Fibroblast of villous mesenchyme (primary cell): Measurements from ENCODE around the gene RNASE13. TPM values are rescaled to one million over a fixed set of nuclear protein-coding genes. Genes with fewer than 3 reads are reported as not detected.

Experiments
- DNase-seq: peaks from one replicate; pipeline ENCODE4 v3.0.0-alpha.2; 2010; ENCODE audit warnings: low read depth
- H3K4me3 ChIP-seq: 2 replicates; pipeline ENCODE4 v1.5.1; 2011; ENCODE audit warnings: low read depth, mild to moderate bottlenecking, low read length
- CTCF ChIP-seq: IDR thresholded peaks from 2 replicates; pipeline ENCODE4 v1.5.1; 2012; ENCODE audit warnings: low read depth, mild to moderate bottlenecking, low read length; ENCODE audit not compliant: insufficient read depth
- total RNA-seq: library from RNA; depleted of rRNA; stranded (reverse); fragments of >200 nt; gene quantifications from 2 replicates; pipeline ENCODE4 v1.2.3, GENCODE V29; 2012

The RNASE13 gene
- total RNA-seq, 1 donor: not detected

GRCh38 chr14:21036751-21037150 lies 2.1 kb upstream of the RNASE13 start:
- no peak for DNase-seq
- TF ChIP-seq CTCF: no peak
- H3K4me3 ChIP-seq: no peak overlapping the region

- no peak overlapping the region for H3K4me3 ChIP-seq
- TF ChIP-seq CTCF: no peak
- DNase-seq: no peak
Observed at GRCh38 chr14:21033133-21033698, 1.4 kb downstream of the RNASE13 start.

- H3K4me3 ChIP-seq: no peak overlapping the region
- no peak for TF ChIP-seq CTCF
- DNase-seq: no peak
Observed at GRCh38 chr14:21032326-21033132, 2.1 kb downstream of the RNASE13 start.

GRCh38 chr14:21030531-21030930 lies 4.1 kb downstream of the RNASE13 start:
- H3K4me3 ChIP-seq: no peak overlapping the region
- no peak for TF ChIP-seq CTCF
- no peak for DNase-seq

- TF ChIP-seq CTCF: no peak
- DNase-seq: no peak
- H3K4me3 ChIP-seq: no peak within 1 kb of the TSS
Observed at GRCh38 chr14:21029917-21030316, 4.7 kb downstream of the RNASE13 start, which contains the start of gene TPPP2. TSS of gene TPPP2 (plus strand) at chr14:21030217. CDS start at chr14:21030582, 365 bp downstream.

- no peak overlapping the region for H3K4me3 ChIP-seq
- DNase-seq: peak; percentile 25
- TF ChIP-seq CTCF: no peak
Observed at GRCh38 chr14:21026988-21027315, 7.7 kb downstream of the RNASE13 start.
